CD4-positive, alpha-beta memory T cell (primary cell): Measurements from ENCODE around the gene ITPK1. TPM values are rescaled to one million over a fixed set of nuclear protein-coding genes. Genes with fewer than 3 reads are reported as not detected.

Experiments used
- CTCF ChIA-PET: fragments of 350-600 bp; sonication (Branson Sonifier 250); formaldehyde crosslinking; loops from one replicate; lab custom pipeline; 2021; ENCODE audit warnings: inconsistent platforms; ENCODE audit not compliant: partially characterized antibody; lab: Charles Lee
- POLR2A ChIA-PET: fragments of 350-600 bp; sonication (Branson Sonifier 250); formaldehyde crosslinking; loops from one replicate; lab custom pipeline; 2021; ENCODE audit not compliant: partially characterized antibody; lab: Charles Lee
- DNase-seq, 5 donors: peaks; one replicate each; pipeline versions ENCODE4 v3.0.0 to v3.0.0-alpha.2; 2020 to 2022; ENCODE audit warnings: mixed read lengths in 1 of 5
- H3K27ac ChIP-seq: one replicate; pipeline ENCODE4 v1.7.0; 2013; ENCODE audit warnings: low read depth, low read length
- H3K27me3 ChIP-seq: 2 replicates; pipeline ENCODE4 v1.7.0; 2013; ENCODE audit warnings: mild to moderate bottlenecking, low read length, moderate library complexity; ENCODE audit not compliant: insufficient read depth
- H3K36me3 ChIP-seq: 2 replicates; pipeline ENCODE4 v1.7.0; 2013; ENCODE audit warnings: mild to moderate bottlenecking, low read length, moderate library complexity; ENCODE audit not compliant: insufficient read depth
- H3K4me1 ChIP-seq: 2 replicates; pipeline ENCODE4 v1.7.0; 2013; ENCODE audit warnings: mild to moderate bottlenecking, low read length, moderate library complexity; ENCODE audit not compliant: insufficient read depth
- H3K4me3 ChIP-seq, 2 donors: one replicate each; pipeline ENCODE4 v1.7.0; 2013; ENCODE audit warnings: low read length in 2 of 2, mild to moderate bottlenecking in 1 of 2
- H3K9me3 ChIP-seq, 2 donors: one replicate each; pipeline ENCODE4 v1.7.0; 2013; ENCODE audit warnings: low read length in 2 of 2, control low read depth in 1 of 2; ENCODE audit not compliant: control insufficient read depth in 1 of 2
- H3K27ac Mint-ChIP-seq, 7 donors: one replicate each; pipeline ENCODE4 v1.8.0; 2020 to 2021; ENCODE audit warnings: mixed read lengths in 7 of 7, mild to moderate bottlenecking in 6 of 7, inconsistent platforms in 3 of 7, moderate library complexity in 3 of 7
- H3K27me3 Mint-ChIP-seq, 2 donors: one replicate each; pipeline ENCODE4 v1.8.0; 2020 to 2021; ENCODE audit warnings: mixed read lengths in 2 of 2
- H3K36me3 Mint-ChIP-seq, 2 donors: one replicate each; pipeline ENCODE4 v1.8.0; 2020 to 2021; ENCODE audit warnings: mixed read lengths in 2 of 2, inconsistent platforms in 1 of 2, mild to moderate bottlenecking in 1 of 2
- H3K4me1 Mint-ChIP-seq, 4 donors: one replicate each; pipeline ENCODE4 v1.8.0; 2020 to 2021; ENCODE audit warnings: mixed read lengths in 4 of 4, mild to moderate bottlenecking in 1 of 4
- H3K4me3 Mint-ChIP-seq, 8 donors: one replicate each; pipeline ENCODE4 v1.8.0; 2020 to 2021; ENCODE audit warnings: mixed read lengths in 8 of 8, mild to moderate bottlenecking in 7 of 8, moderate library complexity in 6 of 8, inconsistent platforms in 3 of 8
- H3K9me3 Mint-ChIP-seq, 8 donors: one replicate each; pipeline ENCODE4 v1.8.0; 2020 to 2021; ENCODE audit warnings: mixed read lengths in 8 of 8, mild to moderate bottlenecking in 5 of 8, inconsistent platforms in 3 of 8, moderate library complexity in 1 of 8
- intact Hi-C: fragments of 100-400 bp; cut with micrococcal nuclease; formaldehyde crosslinking; loops from one replicate; pipeline ENCODE4 v1.15.1; 2023
- polyA plus RNA-seq, 2 donors: library from polyadenylated mRNA; unstranded; fragments of 300-500 nt; fragmentation: Illumina TruSeq; gene quantifications; one replicate each; pipeline ENCODE4 v1.2.3, GENCODE V29; 2021
- total RNA-seq, 2 experiments: library from RNA; stranded (reverse); gene quantifications; one replicate each; pipeline ENCODE4 v1.2.3, GENCODE V29; 2021

The ITPK1 gene
- total and polyA plus RNA-seq, 4 experiments from 2014 or later: 12.5 to 30.0 (median 26.9) TPM

GRCh38 chr14:93029911-93030508 is 85.7 kb downstream of the ITPK1 start:
- no peaks in the 10 kb centered on the region for H3K27me3 ChIP-seq
- no peak overlapping the region for H3K27ac Mint-ChIP-seq
- H3K36me3 Mint-ChIP-seq: peaks cover 4 to 9% of the 10 kb centered on the region in 2 donors
- H3K9me3 Mint-ChIP-seq: peaks cover 0 to 3% (median 0%) of the 10 kb centered on the region in 8 donors
- intact Hi-C loops: no loop called here
- H3K4me1 Mint-ChIP-seq: peaks cover 14 to 28% (median 25%) of the 10 kb centered on the region in 4 donors
- no peak overlapping the region for H3K4me3 Mint-ChIP-seq
- no peaks in the 10 kb centered on the region for H3K36me3 ChIP-seq
- H3K27me3 Mint-ChIP-seq: no peaks in the 10 kb centered on the region
- H3K4me3 ChIP-seq: no peak overlapping the region
- peaks cover 19% of the 10 kb centered on the region for H3K4me1 ChIP-seq
- H3K9me3 ChIP-seq: no peaks in the 10 kb centered on the region
- POLR2A ChIA-PET: no interaction called here
- no peak overlapping the region for H3K27ac ChIP-seq
- CTCF ChIA-PET: no interaction called here
- DNase-seq: no peak

DNA sequence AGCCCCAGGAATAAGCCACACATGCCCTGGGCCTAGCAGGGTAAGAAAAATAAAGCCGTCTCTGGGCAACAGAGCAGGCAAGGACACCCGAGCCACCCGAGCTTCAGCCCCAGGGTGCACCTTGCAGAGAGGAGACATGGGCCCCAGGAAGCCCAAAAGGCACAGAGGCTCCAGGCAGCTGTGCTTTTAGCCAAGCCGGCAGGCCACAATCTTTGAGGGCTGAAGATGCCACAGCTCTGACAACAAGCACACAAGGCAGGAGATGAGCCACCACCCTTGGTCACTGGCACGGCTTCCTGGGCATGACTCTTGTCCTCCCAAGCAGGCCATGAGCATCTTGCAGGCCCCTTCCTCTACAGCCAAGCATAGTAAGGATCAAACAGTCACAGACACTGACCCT is 86.3 kb downstream of the ITPK1 start:
- Mint-ChIP-seq H3K9me3 (peaks cover 0 to 3% (median 0%) of the 10 kb centered on the region in 8 donors), H3K4me1 (peaks cover 12 to 25% (median 21%) of the 10 kb centered on the region in 4 donors), H3K27me3 (no peaks in the 10 kb centered on the region), H3K36me3 (peaks cover 4 to 9% of the 10 kb centered on the region in 2 donors), H3K4me3 (no peak overlapping the region), H3K27ac (no peak overlapping the region)
- no peak overlapping the region for H3K27ac ChIP-seq
- POLR2A ChIA-PET: no interaction called here
- H3K4me3 ChIP-seq: no peak overlapping the region
- no peaks in the 10 kb centered on the region for H3K9me3 ChIP-seq
- H3K4me1 ChIP-seq: peaks cover 13% of the 10 kb centered on the region
- no peaks in the 10 kb centered on the region for H3K36me3 ChIP-seq
- no peak for DNase-seq
- CTCF ChIA-PET: interaction anchor here (1.5 kb wide), 1 partner anchor 103 kb away, joined by 4 read pairs; no protein-coding TSS in a partner anchor
- no peaks in the 10 kb centered on the region for H3K27me3 ChIP-seq
- intact Hi-C loops: no loop called here

- no peak overlapping the region for H3K4me3 Mint-ChIP-seq
- Histone ChIP-seq H3K27me3 (no peaks in the 10 kb centered on the region), H3K4me3 (no peak overlapping the region), H3K9me3 (no peaks in the 10 kb centered on the region), H3K4me1 (peaks cover 6% of the 10 kb centered on the region), H3K36me3 (no peaks in the 10 kb centered on the region), H3K27ac (no peak overlapping the region)
- H3K27ac Mint-ChIP-seq: no peak overlapping the region
- H3K9me3 Mint-ChIP-seq: peaks cover 0 to 3% (median 0%) of the 10 kb centered on the region in 8 donors
- H3K4me1 Mint-ChIP-seq: peaks cover 9 to 21% (median 16%) of the 10 kb centered on the region in 4 donors
- ChIA-PET CTCF (interaction anchor here (1.5 kb wide), 1 partner anchor 104 kb away, joined by 4 read pairs; no protein-coding TSS in a partner anchor), POLR2A (no interaction called here)
- intact Hi-C loops: no loop called here
- DNase-seq: no peak
- peaks cover 4 to 9% of the 10 kb centered on the region in 2 donors for H3K36me3 Mint-ChIP-seq
- no peaks in the 10 kb centered on the region for H3K27me3 Mint-ChIP-seq
Observed at GRCh38 chr14:93028724-93029076, 87.0 kb downstream of the ITPK1 start.

GRCh38 chr14:93027810-93028723 is 87.7 kb downstream of the ITPK1 start:
- no peak overlapping the region for H3K4me3 ChIP-seq
- Mint-ChIP-seq H3K9me3 (peaks cover 0 to 3% (median 0%) of the 10 kb centered on the region in 8 donors), H3K27me3 (no peaks in the 10 kb centered on the region), H3K36me3 (peaks cover 4 to 9% of the 10 kb centered on the region in 2 donors), H3K27ac (peak overlapping the region in 1 of 7 donors; percentile 3), H3K4me3 (no peak overlapping the region), H3K4me1 (peaks cover 6 to 16% (median 11%) of the 10 kb centered on the region in 4 donors)
- DNase-seq: no peak
- H3K36me3 ChIP-seq: no peaks in the 10 kb centered on the region
- CTCF ChIA-PET: interaction anchor here (1.5 kb wide), 1 partner anchor 104 kb away, joined by 4 read pairs; no protein-coding TSS in a partner anchor
- no peak overlapping the region for H3K27ac ChIP-seq
- no peaks in the 10 kb centered on the region for H3K27me3 ChIP-seq
- no peaks in the 10 kb centered on the region for H3K9me3 ChIP-seq
- H3K4me1 ChIP-seq: no peaks in the 10 kb centered on the region
- POLR2A ChIA-PET: no interaction called here
- intact Hi-C loops: no loop called here

GRCh38 chr14:93026339-93026738 is 89.4 kb downstream of the ITPK1 start:
- DNase-seq: no peak
- no peak overlapping the region for H3K4me3 Mint-ChIP-seq
- intact Hi-C loops: no loop called here
- H3K36me3 ChIP-seq: no peaks in the 10 kb centered on the region
- CTCF ChIA-PET: no interaction called here
- no peaks in the 10 kb centered on the region for H3K9me3 ChIP-seq
- no peak overlapping the region for H3K4me3 ChIP-seq
- no peak overlapping the region for H3K27ac ChIP-seq
- H3K9me3 Mint-ChIP-seq: peaks cover 0 to 3% (median 0%) of the 10 kb centered on the region in 8 donors
- H3K27me3 Mint-ChIP-seq: no peaks in the 10 kb centered on the region
- peaks cover 4 to 18% (median 9%) of the 10 kb centered on the region in 4 donors for H3K4me1 Mint-ChIP-seq
- peaks cover 7 to 9% of the 10 kb centered on the region in 2 donors for H3K36me3 Mint-ChIP-seq
- H3K4me1 ChIP-seq: no peaks in the 10 kb centered on the region
- H3K27me3 ChIP-seq: no peaks in the 10 kb centered on the region
- POLR2A ChIA-PET: no interaction called here
- H3K27ac Mint-ChIP-seq: no peak overlapping the region

DNA sequence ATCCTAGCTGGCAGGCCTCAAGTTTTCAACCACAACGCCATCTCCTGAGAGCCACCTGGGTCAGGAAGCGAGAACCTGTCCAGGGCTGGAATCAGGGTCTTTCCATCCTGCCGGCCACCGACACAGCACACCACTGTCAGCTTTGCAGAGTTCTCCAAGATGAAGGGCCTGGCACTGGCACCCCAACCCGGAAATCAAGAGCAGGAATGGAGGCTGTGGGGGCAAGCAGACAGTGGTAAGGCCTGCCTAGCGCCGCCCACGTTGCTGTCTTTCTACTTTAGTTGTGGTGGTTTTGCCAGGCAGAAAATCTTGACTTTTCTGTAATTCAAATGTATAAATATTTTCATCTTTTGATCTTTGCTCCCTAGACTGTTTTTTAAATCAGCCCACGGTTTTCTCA is 90.7 kb downstream of the ITPK1 start:
- no peak overlapping the region for H3K27ac ChIP-seq
- intact Hi-C loops: no loop called here
- no peaks in the 10 kb centered on the region for H3K9me3 ChIP-seq
- Mint-ChIP-seq H3K27me3 (no peaks in the 10 kb centered on the region), H3K27ac (peak overlapping the region in 3 of 7 donors; percentile 45 to 65 (median 60)), H3K9me3 (peaks cover 0 to 1% (median 0%) of the 10 kb centered on the region in 8 donors), H3K4me3 (no peak overlapping the region), H3K4me1 (peaks cover 4 to 14% (median 10%) of the 10 kb centered on the region in 4 donors), H3K36me3 (peaks cover 4% of the 10 kb centered on the region in 2 donors)
- H3K27me3 ChIP-seq: no peaks in the 10 kb centered on the region
- ChIA-PET POLR2A (no interaction called here), CTCF (no interaction called here)
- H3K4me1 ChIP-seq: no peaks in the 10 kb centered on the region
- no peak for DNase-seq
- H3K4me3 ChIP-seq: no peak overlapping the region
- no peaks in the 10 kb centered on the region for H3K36me3 ChIP-seq

DNA sequence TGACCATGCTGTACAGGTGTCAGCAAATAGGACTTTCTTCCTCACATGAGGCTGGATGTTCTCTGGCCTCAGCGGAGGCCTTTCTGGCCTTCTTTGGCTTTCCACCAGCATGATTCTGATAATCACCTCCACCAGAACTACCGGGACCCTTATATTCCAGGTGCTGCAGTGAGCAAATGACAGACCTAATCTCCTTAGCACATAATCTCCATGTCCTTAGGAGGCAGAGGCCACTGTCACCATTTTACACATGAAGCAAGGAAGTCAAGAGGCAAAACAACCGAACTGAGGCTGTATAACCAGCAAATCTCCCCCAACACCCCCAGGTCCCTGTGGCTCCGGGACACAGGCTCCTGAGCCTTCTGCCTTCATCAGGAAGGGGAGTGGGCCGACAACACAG is 91.2 kb downstream of the ITPK1 start:
- no peak overlapping the region for H3K27ac ChIP-seq
- no peaks in the 10 kb centered on the region for H3K27me3 ChIP-seq
- no peaks in the 10 kb centered on the region for H3K9me3 ChIP-seq
- no peaks in the 10 kb centered on the region for H3K4me1 ChIP-seq
- no peak overlapping the region for H3K4me3 Mint-ChIP-seq
- peaks cover 4 to 14% (median 10%) of the 10 kb centered on the region in 4 donors for H3K4me1 Mint-ChIP-seq
- POLR2A ChIA-PET: no interaction called here
- no peaks in the 10 kb centered on the region for H3K36me3 ChIP-seq
- CTCF ChIA-PET: no interaction called here
- intact Hi-C loops: no loop called here
- peak overlapping the region in 1 of 7 donors; percentile 64 for H3K27ac Mint-ChIP-seq
- peaks cover 3 to 4% of the 10 kb centered on the region in 2 donors for H3K36me3 Mint-ChIP-seq
- peaks cover 0 to 1% (median 0%) of the 10 kb centered on the region in 8 donors for H3K9me3 Mint-ChIP-seq
- no peak overlapping the region for H3K4me3 ChIP-seq
- DNase-seq: no peak
- no peaks in the 10 kb centered on the region for H3K27me3 Mint-ChIP-seq
